PFSK-1 (cell line): ENCODE results near the gene NKAIN2.

Experiments used
- FOXP2 ChIP-seq: optimal IDR thresholded peaks from 2 replicates; pipeline ENCODE3; 2011; ENCODE audit warnings: borderline replicate concordance, control low read depth, inconsistent platforms; ENCODE audit not compliant: insufficient read depth; ENCODE audit errors: extremely low read length, extremely low read depth
- POLR2AphosphoS5 ChIP-seq: IDR thresholded peaks from 2 replicates; pipeline ENCODE4 v1.6.1; 2012; ENCODE audit warnings: low read depth, mild to moderate bottlenecking, control low read depth, low read length, moderate library complexity
- SIN3A ChIP-seq: IDR thresholded peaks from 2 replicates; pipeline ENCODE4 v1.6.1; 2012; ENCODE audit warnings: mild to moderate bottlenecking, low read length, moderate library complexity, borderline replicate concordance; ENCODE audit not compliant: insufficient read depth
- TAF1 ChIP-seq: IDR thresholded peaks from 2 replicates; pipeline ENCODE4 v1.6.1; 2012; ENCODE audit warnings: low read length, control low read depth, borderline replicate concordance; ENCODE audit not compliant: insufficient read depth
- TF ChIP-seq, protein P1 (sequence below), 2 experiments: IDR thresholded peaks; 2 replicates each; pipeline versions ENCODE4 v1.6.1 to v1.8.0; 2011 to 2012; ENCODE audit warnings: low read depth in 2 of 2, low read length in 2 of 2, control low read depth in 1 of 2, inconsistent platforms in 1 of 2, mild to moderate bottlenecking in 1 of 2, moderate library complexity in 1 of 2; ENCODE audit not compliant: insufficient read depth in 1 of 2

Gene NKAIN2

GRCh38 chr6:124294574-124295200 lies 491.0 kb downstream of the NKAIN2 start:
- no peak for TF ChIP-seq FOXP2
- peak; percentile 63; the same call in 1 of the 2 replicates for TF ChIP-seq SIN3A
- TF ChIP-seq TAF1 = no peak
- TF ChIP-seq, protein P1, sequence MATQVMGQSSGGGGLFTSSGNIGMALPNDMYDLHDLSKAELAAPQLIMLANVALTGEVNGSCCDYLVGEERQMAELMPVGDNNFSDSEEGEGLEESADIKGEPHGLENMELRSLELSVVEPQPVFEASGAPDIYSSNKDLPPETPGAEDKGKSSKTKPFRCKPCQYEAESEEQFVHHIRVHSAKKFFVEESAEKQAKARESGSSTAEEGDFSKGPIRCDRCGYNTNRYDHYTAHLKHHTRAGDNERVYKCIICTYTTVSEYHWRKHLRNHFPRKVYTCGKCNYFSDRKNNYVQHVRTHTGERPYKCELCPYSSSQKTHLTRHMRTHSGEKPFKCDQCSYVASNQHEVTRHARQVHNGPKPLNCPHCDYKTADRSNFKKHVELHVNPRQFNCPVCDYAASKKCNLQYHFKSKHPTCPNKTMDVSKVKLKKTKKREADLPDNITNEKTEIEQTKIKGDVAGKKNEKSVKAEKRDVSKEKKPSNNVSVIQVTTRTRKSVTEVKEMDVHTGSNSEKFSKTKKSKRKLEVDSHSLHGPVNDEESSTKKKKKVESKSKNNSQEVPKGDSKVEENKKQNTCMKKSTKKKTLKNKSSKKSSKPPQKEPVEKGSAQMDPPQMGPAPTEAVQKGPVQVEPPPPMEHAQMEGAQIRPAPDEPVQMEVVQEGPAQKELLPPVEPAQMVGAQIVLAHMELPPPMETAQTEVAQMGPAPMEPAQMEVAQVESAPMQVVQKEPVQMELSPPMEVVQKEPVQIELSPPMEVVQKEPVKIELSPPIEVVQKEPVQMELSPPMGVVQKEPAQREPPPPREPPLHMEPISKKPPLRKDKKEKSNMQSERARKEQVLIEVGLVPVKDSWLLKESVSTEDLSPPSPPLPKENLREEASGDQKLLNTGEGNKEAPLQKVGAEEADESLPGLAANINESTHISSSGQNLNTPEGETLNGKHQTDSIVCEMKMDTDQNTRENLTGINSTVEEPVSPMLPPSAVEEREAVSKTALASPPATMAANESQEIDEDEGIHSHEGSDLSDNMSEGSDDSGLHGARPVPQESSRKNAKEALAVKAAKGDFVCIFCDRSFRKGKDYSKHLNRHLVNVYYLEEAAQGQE (IDR thresholded peaks at IDR 0.05; ENCODE audit: insufficient read depth in 1 of 2, low read depth in 2 of 2, low read length in 2 of 2) = no peak

DNA sequence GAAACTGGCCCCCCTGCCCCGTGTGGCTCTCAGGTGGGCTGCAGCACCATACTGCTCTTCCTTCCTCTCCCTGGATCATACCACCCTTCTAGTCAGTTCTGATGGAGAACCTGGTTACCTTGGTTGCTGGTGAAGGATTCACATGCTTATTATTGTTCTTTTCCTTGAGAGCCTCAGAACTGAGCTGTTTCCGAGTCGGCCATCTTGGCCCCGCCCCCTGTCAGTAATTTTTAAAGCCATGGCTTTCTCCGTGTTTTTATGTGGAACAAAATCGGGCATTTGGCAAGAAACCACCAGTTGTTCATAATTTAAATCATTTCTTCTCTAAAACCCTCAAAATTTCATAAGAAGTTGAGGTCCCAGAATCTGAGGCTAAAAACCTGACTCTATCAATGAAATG lies 493.8 kb downstream of the NKAIN2 start:
- TF ChIP-seq, protein P1 (IDR thresholded peaks at IDR 0.05; ENCODE audit: insufficient read depth in 1 of 2, low read depth in 2 of 2, low read length in 2 of 2) = no peak
- TF ChIP-seq FOXP2 = no peak
- no peak for TF ChIP-seq SIN3A
- no peak for TF ChIP-seq TAF1
- no peak for TF ChIP-seq POLR2AphosphoS5

GRCh38 chr6:124298730-124299129 lies 495.1 kb downstream of the NKAIN2 start:
- TF ChIP-seq POLR2AphosphoS5 = no peak
- TF ChIP-seq FOXP2 = no peak

- TF ChIP-seq FOXP2 (no peak), TAF1 (no peak)
Measured at GRCh38 chr6:124303971-124304370, 500.3 kb downstream of the NKAIN2 start.

DNA sequence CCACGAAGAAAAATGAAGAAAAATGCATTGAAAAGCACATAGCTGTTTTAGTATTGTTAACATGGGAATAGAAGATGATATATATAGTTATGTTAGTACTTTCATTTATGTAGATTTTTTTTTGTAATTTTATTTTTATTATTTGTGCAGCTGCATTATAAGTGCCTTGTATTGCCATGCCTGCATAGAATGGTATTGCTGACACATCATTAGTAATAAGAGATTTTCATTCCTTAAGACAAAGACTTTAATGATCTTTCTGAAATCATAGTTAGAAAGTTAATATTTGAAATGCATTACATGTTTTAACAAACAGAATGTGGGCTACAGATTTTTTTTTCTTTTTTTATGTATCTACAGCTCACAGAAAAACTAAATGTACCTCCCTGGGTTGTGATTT lies 506.5 kb downstream of the NKAIN2 start:
- TF ChIP-seq TAF1 = no peak
- no peak for TF ChIP-seq SIN3A
- no peak for TF ChIP-seq FOXP2
- TF ChIP-seq POLR2AphosphoS5 = no peak
- TF ChIP-seq, protein P1 (IDR thresholded peaks at IDR 0.05; ENCODE audit: insufficient read depth in 1 of 2, low read depth in 2 of 2, low read length in 2 of 2) = no peak

GRCh38 chr6:124319410-124319809 lies 515.7 kb downstream of the NKAIN2 start:
- TF ChIP-seq TAF1 = no peak
- TF ChIP-seq FOXP2 = no peak
- TF ChIP-seq, protein P1 (IDR thresholded peaks at IDR 0.05; ENCODE audit: insufficient read depth in 1 of 2, low read depth in 2 of 2, low read length in 2 of 2) = no peak
- no peak for TF ChIP-seq SIN3A
- TF ChIP-seq POLR2AphosphoS5 = no peak
